GM12878 (cell line): ENCODE results near the gene PRDM4.

ENCODE experiments used
- PAX5 ChIP-seq: IDR thresholded peaks from 2 replicates; pipeline ENCODE4 v1.6.1; 2011; ENCODE audit warnings: low read depth, low read length, borderline replicate concordance
- RAD51 ChIP-seq: fragments of 450-650 bp; IDR thresholded peaks from 2 replicates; pipeline ENCODE4 v1.6.1; 2016; ENCODE audit warnings: moderate library complexity, mild to moderate bottlenecking, inconsistent platforms
- YY1 ChIP-seq: IDR thresholded peaks from 2 replicates; pipeline ENCODE4 v1.6.1; 2011; ENCODE audit warnings: low read depth, mild to moderate bottlenecking, low read length

- no peak for TF ChIP-seq PAX5
- no peak for TF ChIP-seq YY1
- TF ChIP-seq RAD51 = no peak
Measured at GRCh38 chr12:107704041-107704440, 56.9 kb downstream of the PRDM4 start.
